Measurements from ENCODE around the gene HRH3. TPM values are rescaled to one million over a fixed set of nuclear protein-coding genes. Genes with fewer than 3 reads are reported as not detected.

HRH3 gene
- total RNA-seq, 1 experiment from 2014 or later, result 1.8 TPM

DNA sequence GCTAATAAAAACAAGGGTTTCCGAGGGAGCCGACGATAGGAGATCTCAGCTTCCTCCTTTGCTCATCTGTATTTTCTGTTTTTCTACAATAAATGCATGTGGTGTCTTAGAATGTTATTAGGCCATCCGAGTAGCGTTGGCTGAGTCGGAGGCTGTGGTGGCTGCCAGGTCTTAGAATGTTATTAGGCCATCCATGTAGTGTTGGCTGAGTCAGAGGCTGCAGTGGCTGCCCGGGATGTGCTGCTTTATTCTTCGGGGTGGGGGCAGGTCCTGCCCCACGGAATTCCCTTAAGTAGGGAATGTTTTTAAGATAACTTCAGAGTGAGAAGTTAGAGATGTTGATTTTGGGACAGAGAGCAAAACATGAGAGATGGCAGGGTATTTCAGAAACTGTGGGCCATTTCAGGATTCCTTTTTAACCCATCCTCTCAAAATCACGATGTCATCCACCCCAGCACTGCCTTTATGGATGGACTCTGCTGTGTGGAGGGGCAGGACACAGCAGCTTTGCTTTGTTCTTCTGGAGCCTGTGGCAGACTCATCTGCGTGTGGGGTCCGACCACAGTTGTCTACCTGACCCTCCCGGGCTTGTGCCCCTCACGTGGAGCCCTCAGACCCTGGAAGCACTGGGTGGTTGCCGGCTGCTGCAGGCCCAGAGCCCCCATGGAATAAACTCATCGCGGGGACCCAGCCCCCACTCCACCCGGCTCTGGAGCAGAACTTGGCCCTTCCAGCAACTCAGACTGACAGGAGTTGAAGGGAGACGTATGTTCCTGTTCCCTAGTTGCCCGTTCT is 38.6 kb upstream of the HRH3 start:
- H4K20me1 ChIP-seq (ENCODE audit: control insufficient read depth, insufficient read depth, insufficient read length), result no peaks in the 10 kb centered on the region
- H3K79me2 ChIP-seq (ENCODE audit: insufficient read depth, low read length), result no peaks in the 10 kb centered on the region

More for the DNA sequence above, 38.6 kb upstream of the HRH3 start:
- Histone ChIP-seq H3K27me3 (ENCODE audit: insufficient read depth, low read length) (no peaks in the 10 kb centered on the region), H3K18ac (ENCODE audit: insufficient read length, low read depth, low read length) (no peak overlapping the region), H2AK5ac (ENCODE audit: insufficient read length, low read length) (no peak overlapping the region), H4K8ac (replicated peaks; ENCODE audit: insufficient read length, low read depth, low read length) (no peak overlapping the region), H3K9ac (ENCODE audit: extremely low read depth, insufficient read length, low read length) (no peak overlapping the region), H3K79me1 (ENCODE audit: insufficient read depth, low read depth, low read length, poor library complexity, severe bottlenecking) (no peaks in the 10 kb centered on the region), H4K91ac (ENCODE audit: insufficient read length, low read depth, low read length) (no peak overlapping the region), H3K23me2 (ENCODE audit: insufficient read length, low read depth, low read length, poor library complexity, severe bottlenecking) (no peaks in the 10 kb centered on the region), H3K4me1 (ENCODE audit: insufficient read depth, low read length) (no peaks in the 10 kb centered on the region), H3K9me3 (ENCODE audit: control insufficient read depth, low read depth, low read length) (no peaks in the 10 kb centered on the region), H2AFZ (ENCODE audit: low read length) (no peak overlapping the region), H3T11ph (ENCODE audit: low read length) (no peak overlapping the region), H3K27ac (ENCODE audit: insufficient read length, low read depth, low read length) (no peak overlapping the region), H3K4me2 (ENCODE audit: insufficient read depth, insufficient read length, low read length) (no peak overlapping the region), H3K14ac (ENCODE audit: insufficient read depth, low read length) (no peak overlapping the region), H2BK15ac (ENCODE audit: low read depth, low read length) (no peak overlapping the region), H4K5ac (ENCODE audit: insufficient read length, low read depth, low read length) (no peak overlapping the region), H3K23ac (ENCODE audit: insufficient read length, low read depth, low read length) (no peak overlapping the region), H2BK5ac (ENCODE audit: insufficient read length, low read length) (no peak overlapping the region), H3K4ac (ENCODE audit: low read depth, low read length) (no peak overlapping the region), H2BK12ac (ENCODE audit: insufficient read length, low read depth, low read length) (no peak overlapping the region), H2BK120ac (ENCODE audit: low read depth, low read length, poor library complexity, severe bottlenecking) (no peak overlapping the region), H2BK20ac (ENCODE audit: low read depth, low read length, poor library complexity, severe bottlenecking) (no peak overlapping the region), H3K56ac (ENCODE audit: insufficient read length, low read depth, low read length) (no peak overlapping the region)
- Mint-ChIP-seq H3K27ac (peak overlapping the region; percentile 4 to 77 (median 31); a peak in 3 of 7 replicates), H3K9me3 (no peaks in the 10 kb centered on the region), H3K27me3 (ENCODE audit: low read depth) (no peaks in the 10 kb centered on the region), H3K4me3 (no peak overlapping the region), H3K36me3 (ENCODE audit: insufficient read depth in 1 of 3, low read depth in 3 of 3) (peaks cover 14 to 65% (median 40%) of the 10 kb centered on the region in 3 experiments; a peak in 6 of 7 replicates), H3K4me1 (peaks cover 5% of the 10 kb centered on the region in 2 experiments)
- TF ChIP-seq, protein P1, sequence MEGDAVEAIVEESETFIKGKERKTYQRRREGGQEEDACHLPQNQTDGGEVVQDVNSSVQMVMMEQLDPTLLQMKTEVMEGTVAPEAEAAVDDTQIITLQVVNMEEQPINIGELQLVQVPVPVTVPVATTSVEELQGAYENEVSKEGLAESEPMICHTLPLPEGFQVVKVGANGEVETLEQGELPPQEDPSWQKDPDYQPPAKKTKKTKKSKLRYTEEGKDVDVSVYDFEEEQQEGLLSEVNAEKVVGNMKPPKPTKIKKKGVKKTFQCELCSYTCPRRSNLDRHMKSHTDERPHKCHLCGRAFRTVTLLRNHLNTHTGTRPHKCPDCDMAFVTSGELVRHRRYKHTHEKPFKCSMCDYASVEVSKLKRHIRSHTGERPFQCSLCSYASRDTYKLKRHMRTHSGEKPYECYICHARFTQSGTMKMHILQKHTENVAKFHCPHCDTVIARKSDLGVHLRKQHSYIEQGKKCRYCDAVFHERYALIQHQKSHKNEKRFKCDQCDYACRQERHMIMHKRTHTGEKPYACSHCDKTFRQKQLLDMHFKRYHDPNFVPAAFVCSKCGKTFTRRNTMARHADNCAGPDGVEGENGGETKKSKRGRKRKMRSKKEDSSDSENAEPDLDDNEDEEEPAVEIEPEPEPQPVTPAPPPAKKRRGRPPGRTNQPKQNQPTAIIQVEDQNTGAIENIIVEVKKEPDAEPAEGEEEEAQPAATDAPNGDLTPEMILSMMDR (conservative IDR thresholded peaks at IDR 0.05), result no peak
- no peak for DNase-seq
- no CpG with 5 or more reads among the region's 20 CpGs for WGBS (ENCODE audit: extremely low coverage, insufficient read length, low lambda C conversion rate)
